PC-3 (cell line): ENCODE results near the gene CCSER2. TPM values are rescaled to one million over a fixed set of nuclear protein-coding genes. Genes with fewer than 3 reads are reported as not detected.

ENCODE experiments used
- ATAC-seq: fragments of 200-7000 bp; cut with Tn5 transposase; 2 replicates; pipeline ENCODE4 v1.9.1; 2020; ENCODE audit warnings: mild to moderate bottlenecking, moderate library complexity
- BruUV-seq: library from RNA; stranded (reverse); fragments of 400-500 nt; replicated peaks from 2 replicates; lab custom pipeline; 2021; lab: Mats Ljungman, UMichigan
- CTCF ChIA-PET: fragments of 300-600 bp; sonication (Branson Sonifier 250); formaldehyde crosslinking; loops from one replicate; lab custom pipeline; 2022; ENCODE audit warnings: antibody characterized with exemption; lab: Charles Lee
- POLR2A ChIA-PET: fragments of 300-600 bp; sonication (Branson Sonifier 250); formaldehyde crosslinking; loops from one replicate; lab custom pipeline; 2022; ENCODE audit warnings: antibody characterized with exemption; ENCODE audit not compliant: unreplicated experiment; lab: Charles Lee
- DNase-seq: peaks from one replicate; pipeline ENCODE4 v3.0.0-alpha.2; 2015
- H2AFZ ChIP-seq: fragments of 300-600 bp; sonication (generic); 2 replicates; pipeline ENCODE4 v1.6.0; 2016; ENCODE audit warnings: antibody characterized with exemption, low read length
- H3F3A ChIP-seq: fragments of 300-600 bp; sonication (generic); one replicate; pipeline ENCODE4 v1.6.0; 2017; ENCODE audit warnings: antibody characterized with exemption, low read length, control low read depth, mild to moderate bottlenecking; ENCODE audit not compliant: unreplicated experiment
- H3K27ac ChIP-seq: fragments of 300-600 bp; sonication (generic); 2 replicates; pipeline ENCODE4 v1.5.1; 2016; ENCODE audit warnings: mild to moderate bottlenecking, low read length
- H3K27me3 ChIP-seq: fragments of 300-600 bp; sonication (generic); 2 replicates; pipeline ENCODE4 v1.6.1; 2016; ENCODE audit warnings: low read length, mixed read lengths
- H3K36me3 ChIP-seq: fragments of 300-600 bp; sonication (generic); 2 replicates; pipeline ENCODE4 v1.6.1; 2016; ENCODE audit warnings: low read depth, mixed run types, low read length, mixed read lengths
- H3K4me1 ChIP-seq: fragments of 300-600 bp; sonication (generic); 2 replicates; pipeline ENCODE4 v1.5.1; 2016; ENCODE audit warnings: low read length; ENCODE audit not compliant: insufficient read depth
- H3K4me2 ChIP-seq: fragments of 300-600 bp; sonication (generic); 2 replicates; pipeline ENCODE4 v1.6.0; 2016; ENCODE audit warnings: low read length
- H3K4me3 ChIP-seq: fragments of 300-600 bp; sonication (generic); 2 replicates; pipeline ENCODE4 v1.5.1; 2016; ENCODE audit warnings: mild to moderate bottlenecking, low read length, mixed read lengths
- H3K79me2 ChIP-seq: fragments of 300-600 bp; sonication (generic); 2 replicates; pipeline ENCODE4 v1.6.1; 2017; ENCODE audit warnings: low read length, mixed read lengths
- H3K9ac ChIP-seq: fragments of 300-600 bp; sonication (generic); 2 replicates; pipeline ENCODE4 v1.6.0; 2016; ENCODE audit warnings: mild to moderate bottlenecking, low read length
- H3K9me2 ChIP-seq: fragments of 300-600 bp; sonication (generic); replicated peaks from 2 replicates; pipeline ENCODE4 v1.6.1; 2016; ENCODE audit warnings: mixed run types, low read length, mixed read lengths
- H3K9me3 ChIP-seq: fragments of 300-600 bp; sonication (generic); 2 replicates; pipeline ENCODE4 v1.6.1; 2016; ENCODE audit warnings: low read length, mixed read lengths
- H4K20me1 ChIP-seq: fragments of 300-600 bp; sonication (generic); 2 replicates; pipeline ENCODE4 v1.6.1; 2016; ENCODE audit warnings: low read length, mixed read lengths
- CTCF ChIP-seq: fragments of 300-600 bp; sonication (generic); conservative IDR thresholded peaks from 2 replicates; pipeline ENCODE4 v1.5.1; 2017; ENCODE audit warnings: antibody characterized with exemption, low read depth, mild to moderate bottlenecking, low read length
- EZH2 ChIP-seq: fragments of 300-600 bp; sonication (generic); IDR thresholded peaks from one replicate; pipeline ENCODE4 v1.6.1; 2017; ENCODE audit warnings: antibody characterized with exemption, mild to moderate bottlenecking, low read length; ENCODE audit not compliant: unreplicated experiment
- EZH2phosphoT487 ChIP-seq: fragments of 300-600 bp; sonication (generic); IDR thresholded peaks from 2 replicates; pipeline ENCODE4 v1.6.1; 2018; ENCODE audit warnings: mild to moderate bottlenecking, antibody characterized with exemption, low read length, borderline replicate concordance
- intact Hi-C: fragments of 100-400 bp; cut with micrococcal nuclease; formaldehyde crosslinking; loops from 2 replicates; pipeline ENCODE4 v1.9.0; 2023
- total RNA-seq: library from RNA; depleted of rRNA; stranded (reverse); fragments of >200 nt; gene quantifications from 2 replicates; pipeline ENCODE4 v1.2.3, GENCODE V29; 2014

CCSER2 gene
- total RNA-seq, 1 experiment from 2014 or later: 10.2 TPM

DNA sequence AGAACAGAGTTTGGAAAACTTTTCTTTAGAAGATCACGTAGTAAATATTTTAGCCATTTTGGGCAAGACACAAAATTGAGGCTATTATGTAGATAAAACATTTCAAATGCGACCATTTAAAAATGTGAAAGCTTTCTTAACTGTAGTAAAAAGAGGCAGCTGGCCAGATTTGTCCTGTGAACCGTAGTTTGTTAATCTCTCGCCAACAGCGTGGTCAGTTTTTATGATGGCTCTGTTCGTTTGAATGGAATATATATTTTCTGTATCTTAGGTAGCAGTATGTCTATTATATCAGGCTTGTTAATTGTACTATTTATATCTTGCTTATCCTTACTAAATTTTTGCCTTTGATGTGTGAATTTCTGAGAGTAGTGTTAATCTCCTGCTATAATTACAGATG is 124.9 kb downstream of the CCSER2 start:
- H3K9ac ChIP-seq: no peak overlapping the region
- no peaks in the 10 kb centered on the region for H3K36me3 ChIP-seq
- ATAC-seq (no peak), DNase-seq (no peak)
- H3K4me1 ChIP-seq: no peaks in the 10 kb centered on the region
- TF ChIP-seq EZH2 (no peak), EZH2phosphoT487 (no peak), CTCF (no peak)
- H3K27ac ChIP-seq: no peak overlapping the region
- intact Hi-C loops: no loop called here
- ChIA-PET CTCF (no interaction called here), POLR2A (no interaction called here)
- H2AFZ ChIP-seq: no peak overlapping the region
- H3K27me3 ChIP-seq: no peaks in the 10 kb centered on the region
- H3F3A ChIP-seq: no peaks in the 10 kb centered on the region
- H3K79me2 ChIP-seq: no peaks in the 10 kb centered on the region
- no peaks in the 10 kb centered on the region for H3K9me2 ChIP-seq
- no TSS peak for BruUV-seq
- no peaks in the 10 kb centered on the region for H3K9me3 ChIP-seq
- no peak overlapping the region for H3K4me3 ChIP-seq
- no peak overlapping the region for H3K4me2 ChIP-seq
- H4K20me1 ChIP-seq: no peaks in the 10 kb centered on the region

DNA sequence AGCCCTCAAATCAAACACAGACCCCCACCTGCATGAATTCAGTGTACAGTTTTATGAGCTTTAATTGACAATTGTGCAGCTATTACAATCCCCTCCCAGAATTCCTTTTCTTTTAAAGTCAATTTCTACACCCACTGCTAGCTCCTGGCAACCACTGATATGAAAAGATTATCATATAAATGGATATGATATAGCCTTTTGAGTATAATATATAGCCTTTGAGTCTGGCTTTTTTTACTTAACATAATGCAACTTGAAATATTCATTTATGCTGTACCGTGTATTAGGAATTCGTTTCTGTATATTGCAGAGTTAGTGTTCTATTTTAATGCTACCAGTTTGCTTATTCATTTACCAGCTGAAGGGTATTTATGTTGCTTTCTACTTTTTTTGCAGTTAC is 127.7 kb downstream of the CCSER2 start:
- H3K4me1 ChIP-seq: peaks cover 8% of the 10 kb centered on the region
- ATAC-seq (no peak), DNase-seq (no peak)
- H3K36me3 ChIP-seq: no peaks in the 10 kb centered on the region
- H3K4me3 ChIP-seq: no peak overlapping the region
- H3K9me2 ChIP-seq: no peaks in the 10 kb centered on the region
- no peaks in the 10 kb centered on the region for H4K20me1 ChIP-seq
- no peak overlapping the region for H3K4me2 ChIP-seq
- intact Hi-C loops: no loop called here
- no peaks in the 10 kb centered on the region for H3K79me2 ChIP-seq
- TF ChIP-seq EZH2phosphoT487 (no peak), EZH2 (no peak), CTCF (no peak)
- no peak overlapping the region for H3K27ac ChIP-seq
- H3K27me3 ChIP-seq: no peaks in the 10 kb centered on the region
- no peak overlapping the region for H2AFZ ChIP-seq
- no peaks in the 10 kb centered on the region for H3K9me3 ChIP-seq
- ChIA-PET CTCF (no interaction called here), POLR2A (no interaction called here)
- H3F3A ChIP-seq: no peaks in the 10 kb centered on the region
- no TSS peak for BruUV-seq
- H3K9ac ChIP-seq: no peak overlapping the region

- H3K36me3 ChIP-seq: no peaks in the 10 kb centered on the region; the same call in 1 of the 2 replicates
- no TSS peak for BruUV-seq
- ATAC-seq: no peak
- H3K4me2 ChIP-seq: no peak overlapping the region
- peaks cover 8% of the 10 kb centered on the region for H3K4me1 ChIP-seq
- TF ChIP-seq EZH2 (no peak), CTCF (no peak), EZH2phosphoT487 (no peak)
- no peaks in the 10 kb centered on the region for H3K9me2 ChIP-seq
- H3K27me3 ChIP-seq: no peaks in the 10 kb centered on the region
- ChIA-PET POLR2A (no interaction called here), CTCF (interaction anchor here (0.6 kb wide), 1 partner anchor 33 kb away, joined by 3 read pairs; no protein-coding TSS in a partner anchor)
- no peak overlapping the region for H2AFZ ChIP-seq
- H3K9me3 ChIP-seq: no peaks in the 10 kb centered on the region
- no peak overlapping the region for H3K4me3 ChIP-seq
- H3F3A ChIP-seq: no peaks in the 10 kb centered on the region
- no peaks in the 10 kb centered on the region for H3K79me2 ChIP-seq
- intact Hi-C loops: no loop called here
- DNase-seq: peak; percentile 35
- H3K9ac ChIP-seq: no peak overlapping the region
- no peak overlapping the region for H3K27ac ChIP-seq
- no peaks in the 10 kb centered on the region for H4K20me1 ChIP-seq
Measured at GRCh38 chr10:84460520-84460919, 132.1 kb downstream of the CCSER2 start.
